ENCODE measurements around the gene CYP11A1. TPM values are rescaled to one million over a fixed set of nuclear protein-coding genes. Genes with fewer than 3 reads are reported as not detected.

The CYP11A1 gene
- total RNA-seq, 4 donors from 2014 or later, result 0.67 to 3.7 (median 2.7) TPM

- Histone ChIP-seq H3K36me3 (peaks cover 0 to 20% of the 10 kb centered on the region in 2 donors), H3K27ac (no peak overlapping the region)
- no peak for ATAC-seq
Measured at GRCh38 chr15:74414081-74414580, 46.7 kb upstream of the CYP11A1 start.

DNA sequence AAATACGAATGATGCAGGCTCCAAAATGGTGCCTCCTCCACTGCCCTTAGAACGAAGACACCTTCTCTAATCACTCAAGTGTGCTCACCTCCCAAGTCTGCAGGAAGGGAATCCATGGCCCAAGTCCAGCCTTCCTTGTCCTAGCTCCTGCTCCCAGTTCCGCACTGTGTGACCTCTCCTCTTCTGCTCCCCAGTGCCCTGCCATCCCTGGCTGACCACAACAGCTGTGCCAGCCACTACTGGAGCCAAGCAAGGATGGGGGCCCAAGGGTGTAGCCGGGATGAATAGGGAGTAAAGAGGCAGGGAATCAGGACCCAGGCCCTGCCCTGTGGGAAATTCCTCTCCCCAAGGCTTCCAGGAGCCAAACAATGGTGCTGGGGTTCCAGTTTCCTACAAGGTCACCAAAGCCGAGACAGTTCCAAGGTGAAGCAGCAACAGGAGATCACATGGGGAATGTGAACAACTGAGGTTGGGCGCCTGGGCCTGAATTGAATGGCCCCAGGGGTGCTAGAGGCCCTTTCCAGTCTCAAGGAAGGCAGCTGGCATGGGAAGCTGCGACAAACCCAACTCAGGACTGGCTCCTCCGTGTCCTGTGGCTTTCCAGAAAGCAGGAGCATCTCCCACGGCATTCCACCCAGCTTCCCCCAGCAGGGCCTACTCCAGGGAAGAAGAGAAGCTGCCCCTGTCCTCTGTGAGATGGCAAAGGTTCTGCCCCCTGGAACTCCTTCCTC is 46.1 kb upstream of the CYP11A1 start:
- Histone ChIP-seq H3K36me3 (peaks cover 0 to 20% of the 10 kb centered on the region in 2 donors), H3K27me3 (peaks cover 6% of the 10 kb centered on the region), H3K27ac (no peak overlapping the region), H3K9me3 (no peaks in the 10 kb centered on the region), H3K4me1 (no peaks in the 10 kb centered on the region), H3K4me3 (no peak overlapping the region)
- ATAC-seq, result no peak
- TF ChIP-seq POLR2AphosphoS5 (IDR thresholded peaks at IDR 0.05), result no peak
- TF ChIP-seq EP300 (IDR thresholded peaks at IDR 0.05), result no peak
- no peak for TF ChIP-seq CTCF (IDR thresholded peaks at IDR 0.05)
- WGBS, 2 donors (ENCODE audit: low coverage in 1 of 2), result 73 to 85% methylated on average over 2 to 3 of the region's 9 CpGs

More at GRCh38 chr15:74414081-74414580, 46.7 kb upstream of the CYP11A1 start:
- H3K27me3 ChIP-seq, result peaks cover 3% of the 10 kb centered on the region
- 73 to 91% methylated on average over 5 of the region's 5 CpGs for WGBS, 2 donors (ENCODE audit: low coverage in 1 of 2)
- H3K9me3 ChIP-seq, result no peaks in the 10 kb centered on the region
- no peaks in the 10 kb centered on the region for H3K4me1 ChIP-seq
- no peak for TF ChIP-seq POLR2A (IDR thresholded peaks at IDR 0.05)
- TF ChIP-seq POLR2AphosphoS5 (IDR thresholded peaks at IDR 0.05), result no peak
- no peak for TF ChIP-seq CTCF (IDR thresholded peaks at IDR 0.05)
- no peak for TF ChIP-seq EP300 (IDR thresholded peaks at IDR 0.05)
- no peak overlapping the region for H3K4me3 ChIP-seq

DNA sequence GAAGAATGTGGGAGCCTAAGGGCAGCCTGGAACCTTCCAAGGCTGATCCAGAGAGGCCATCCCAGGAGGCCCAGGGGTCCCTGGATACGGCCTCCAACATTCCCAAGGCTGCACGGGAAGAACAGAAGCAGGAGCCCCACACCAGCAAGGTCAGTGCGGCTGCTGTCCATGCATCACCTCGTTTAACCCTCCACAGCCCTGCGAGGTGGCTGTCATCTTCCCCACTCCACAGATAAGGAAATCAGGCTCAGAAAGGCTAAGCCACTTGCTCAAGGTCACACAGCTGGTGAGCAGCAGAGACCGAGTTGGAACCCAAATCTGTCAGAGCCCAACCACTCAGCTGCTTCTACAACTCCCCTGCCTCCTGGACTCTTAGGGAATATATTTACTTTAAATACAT is 44.7 kb upstream of the CYP11A1 start:
- WGBS, 2 donors (ENCODE audit: low coverage in 1 of 2), result 40% methylated on average over 2 of the region's 6 CpGs; no CpG with 5 or more reads in 1 of the 2 donors

GRCh38 chr15:74411686-74412085 is 44.2 kb upstream of the CYP11A1 start:
- no peak overlapping the region for H3K27ac ChIP-seq
- peaks cover 6% of the 10 kb centered on the region for H3K27me3 ChIP-seq
- peaks cover 0 to 20% of the 10 kb centered on the region in 2 donors for H3K36me3 ChIP-seq
- no peak for TF ChIP-seq EP300 (IDR thresholded peaks at IDR 0.05)
- no peak for TF ChIP-seq POLR2A (IDR thresholded peaks at IDR 0.05)
- no peak for TF ChIP-seq POLR2AphosphoS5 (IDR thresholded peaks at IDR 0.05)
- TF ChIP-seq CTCF (IDR thresholded peaks at IDR 0.05), result no peak
- no peak for ATAC-seq
- H3K9me3 ChIP-seq, result no peaks in the 10 kb centered on the region
- WGBS, 2 donors (ENCODE audit: low coverage in 1 of 2), result no CpG with 5 or more reads among the region's 12 CpGs
- H3K4me3 ChIP-seq, result no peak overlapping the region
- no peaks in the 10 kb centered on the region for H3K4me1 ChIP-seq

More for the DNA sequence above, 44.7 kb upstream of the CYP11A1 start:
- Histone ChIP-seq H3K27ac (no peak overlapping the region), H3K9me3 (no peaks in the 10 kb centered on the region), H3K4me3 (no peak overlapping the region), H3K27me3 (peaks cover 6% of the 10 kb centered on the region), H3K4me1 (no peaks in the 10 kb centered on the region), H3K36me3 (peaks cover 0 to 20% of the 10 kb centered on the region in 2 donors)
- TF ChIP-seq CTCF (IDR thresholded peaks at IDR 0.05) (no peak), POLR2A (IDR thresholded peaks at IDR 0.05) (no peak), POLR2AphosphoS5 (IDR thresholded peaks at IDR 0.05) (no peak), EP300 (IDR thresholded peaks at IDR 0.05) (no peak)
- no peak for ATAC-seq

GRCh38 chr15:74410502-74410901 is 43.1 kb upstream of the CYP11A1 start:
- Histone ChIP-seq H3K4me3 (no peak overlapping the region), H3K36me3 (peaks cover 0 to 20% of the 10 kb centered on the region in 2 donors), H3K27ac (no peak overlapping the region), H3K27me3 (peaks cover 6% of the 10 kb centered on the region), H3K9me3 (no peaks in the 10 kb centered on the region), H3K4me1 (no peaks in the 10 kb centered on the region)
- TF ChIP-seq EP300 (IDR thresholded peaks at IDR 0.05) (no peak), POLR2A (IDR thresholded peaks at IDR 0.05) (no peak), POLR2AphosphoS5 (IDR thresholded peaks at IDR 0.05) (no peak), CTCF (IDR thresholded peaks at IDR 0.05) (no peak)
- WGBS, 2 donors (ENCODE audit: low coverage in 1 of 2), result 60 to 70% methylated on average over 1 to 2 of the region's 18 CpGs
- no peak for ATAC-seq

Measured in gastroesophageal sphincter (tissue), 4 donors.